Bronchial epithelial cell (primary cell): Measurements from ENCODE around the gene TMEM170B. TPM values are rescaled to one million over a fixed set of nuclear protein-coding genes. Genes with fewer than 3 reads are reported as not detected.

Experiments
- DNase-seq: peaks from one replicate; pipeline ENCODE4 v3.0.0-alpha.2; 2010; ENCODE audit warnings: low read depth
- FAIRE-seq: peaks from 2 replicates; lab custom pipeline; 2011; peaks lifted over from hg19 to GRCh38; lab: Jason Lieb, UNC
- H3K27me3 ChIP-seq: 2 replicates; pipeline ENCODE4 v1.5.1; 2011; ENCODE audit warnings: low read length; ENCODE audit not compliant: control insufficient read depth, insufficient read depth
- H3K36me3 ChIP-seq: 2 replicates; pipeline ENCODE4 v1.5.1; 2011; ENCODE audit warnings: low read length; ENCODE audit not compliant: control insufficient read depth, insufficient read depth
- H3K4me3 ChIP-seq: 2 replicates; pipeline ENCODE4 v1.5.1; 2011; ENCODE audit warnings: mild to moderate bottlenecking, low read depth, low read length, control low read depth
- total RNA-seq: library from RNA; depleted of rRNA; stranded (reverse); fragments of >200 nt; gene quantifications from 2 replicates; pipeline ENCODE4 v1.2.1, GENCODE V29; 2014
- TF ChIP-seq, protein P1 (sequence below): IDR thresholded peaks from 2 replicates; pipeline ENCODE4 v1.5.1; 2011; ENCODE audit warnings: mild to moderate bottlenecking, moderate library complexity, low read length, control low read depth, inconsistent platforms; ENCODE audit not compliant: insufficient read depth, severe bottlenecking

TMEM170B gene
- total RNA-seq, 1 donor from 2014 or later, result under 0.01 TPM

DNA sequence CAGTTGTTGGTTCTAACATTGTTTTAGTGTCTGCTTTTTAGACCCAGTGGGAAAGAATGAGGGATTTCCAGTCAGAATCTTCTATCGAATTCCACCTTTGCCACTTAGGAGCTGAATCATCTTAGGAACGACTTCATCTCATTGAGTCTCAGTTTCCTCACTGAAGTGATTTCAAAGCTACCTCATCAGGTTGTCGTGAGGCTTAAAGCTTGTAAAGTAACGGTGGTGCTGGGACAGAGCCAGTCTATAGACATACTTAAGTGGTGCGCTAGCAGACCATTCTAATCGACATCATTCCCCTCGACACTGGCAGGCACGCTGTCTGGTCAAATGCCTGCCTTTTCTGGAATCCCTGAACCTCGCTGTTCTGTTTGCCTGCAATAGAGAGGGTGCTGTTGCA is 55.5 kb downstream of the TMEM170B start:
- Histone ChIP-seq H3K36me3 (no peaks in the 10 kb centered on the region), H3K4me3 (no peak overlapping the region), H3K27me3 (no peaks in the 10 kb centered on the region)
- TF ChIP-seq, protein P1, sequence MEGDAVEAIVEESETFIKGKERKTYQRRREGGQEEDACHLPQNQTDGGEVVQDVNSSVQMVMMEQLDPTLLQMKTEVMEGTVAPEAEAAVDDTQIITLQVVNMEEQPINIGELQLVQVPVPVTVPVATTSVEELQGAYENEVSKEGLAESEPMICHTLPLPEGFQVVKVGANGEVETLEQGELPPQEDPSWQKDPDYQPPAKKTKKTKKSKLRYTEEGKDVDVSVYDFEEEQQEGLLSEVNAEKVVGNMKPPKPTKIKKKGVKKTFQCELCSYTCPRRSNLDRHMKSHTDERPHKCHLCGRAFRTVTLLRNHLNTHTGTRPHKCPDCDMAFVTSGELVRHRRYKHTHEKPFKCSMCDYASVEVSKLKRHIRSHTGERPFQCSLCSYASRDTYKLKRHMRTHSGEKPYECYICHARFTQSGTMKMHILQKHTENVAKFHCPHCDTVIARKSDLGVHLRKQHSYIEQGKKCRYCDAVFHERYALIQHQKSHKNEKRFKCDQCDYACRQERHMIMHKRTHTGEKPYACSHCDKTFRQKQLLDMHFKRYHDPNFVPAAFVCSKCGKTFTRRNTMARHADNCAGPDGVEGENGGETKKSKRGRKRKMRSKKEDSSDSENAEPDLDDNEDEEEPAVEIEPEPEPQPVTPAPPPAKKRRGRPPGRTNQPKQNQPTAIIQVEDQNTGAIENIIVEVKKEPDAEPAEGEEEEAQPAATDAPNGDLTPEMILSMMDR, result no peak
- no peak for FAIRE-seq
- no peak for DNase-seq

DNA sequence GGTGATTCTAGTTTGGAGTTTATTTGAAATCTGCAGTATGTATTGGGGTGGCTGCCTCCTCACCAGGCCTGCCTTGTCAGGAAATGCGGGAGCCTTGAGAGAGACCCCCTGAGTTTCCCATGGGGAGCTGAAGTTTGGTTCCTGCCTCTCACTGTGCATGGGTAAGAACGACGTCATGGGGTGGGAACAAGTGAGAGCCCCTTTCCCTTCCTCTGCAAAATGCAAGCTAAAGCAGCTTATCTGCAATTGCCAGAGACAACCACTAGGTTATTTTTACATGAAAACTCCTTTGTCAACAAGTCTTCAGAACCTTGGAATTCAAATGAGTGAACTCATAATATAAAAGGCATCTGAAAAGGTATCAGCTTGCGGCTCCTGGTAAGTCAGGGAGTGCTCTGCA is 58.4 kb downstream of the TMEM170B start:
- DNase-seq (peak; percentile 20), FAIRE-seq (no peak)
- Histone ChIP-seq H3K27me3 (no peaks in the 10 kb centered on the region), H3K4me3 (no peak overlapping the region), H3K36me3 (no peaks in the 10 kb centered on the region)
- TF ChIP-seq, protein P1, result peak; percentile 5

DNA sequence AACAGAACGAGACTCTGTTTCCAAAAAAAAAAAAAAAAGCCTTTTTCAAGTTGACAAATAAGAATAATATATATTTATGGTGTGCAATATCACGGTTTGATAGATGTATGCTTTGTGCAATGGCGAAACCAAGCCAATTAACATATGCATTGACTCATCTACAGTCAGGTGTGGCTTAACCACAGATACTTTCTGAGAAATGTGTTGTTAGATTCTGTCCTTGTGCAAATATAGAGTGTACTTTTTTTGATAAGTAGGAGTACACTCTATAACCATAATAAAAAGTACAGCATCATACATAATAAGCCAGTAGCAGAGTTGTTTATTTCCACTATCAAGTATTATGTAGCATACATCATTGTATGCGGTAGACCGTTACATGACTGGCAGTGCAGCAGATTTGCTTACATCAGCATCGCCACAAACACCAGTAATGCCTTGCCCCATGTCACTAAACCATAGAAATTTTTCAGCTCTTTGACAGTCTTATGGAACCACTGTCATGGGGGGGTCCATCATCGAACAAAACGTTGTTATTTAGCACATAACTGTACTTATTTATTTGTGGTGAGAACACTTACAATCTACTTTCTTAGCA is 59.2 kb downstream of the TMEM170B start:
- no peak for FAIRE-seq
- peak; percentile 54 for DNase-seq

DNA sequence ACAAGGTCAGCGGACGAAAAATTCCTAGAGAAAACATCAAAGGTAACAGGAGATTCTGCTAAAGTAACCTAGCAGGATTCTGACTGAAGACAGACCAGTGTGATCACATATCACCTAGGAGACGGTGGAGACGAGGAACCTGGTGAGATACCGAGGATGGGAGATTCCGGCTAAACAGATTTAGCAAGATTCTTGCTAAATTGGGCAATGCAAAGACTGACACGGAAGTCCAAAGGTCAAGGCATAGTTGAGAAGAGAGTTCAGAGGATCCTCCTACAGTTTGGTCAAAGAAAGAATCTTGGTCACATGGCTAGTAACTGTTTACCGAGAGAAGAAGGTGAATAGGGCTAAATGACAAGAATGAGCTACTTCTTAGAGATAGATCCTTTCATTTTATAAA is 61.1 kb downstream of the TMEM170B start:
- Histone ChIP-seq H3K36me3 (no peaks in the 10 kb centered on the region), H3K4me3 (no peak overlapping the region), H3K27me3 (no peaks in the 10 kb centered on the region)
- DNase-seq (no peak), FAIRE-seq (no peak)
- TF ChIP-seq, protein P1, result no peak

More for the DNA sequence above, 59.2 kb downstream of the TMEM170B start:
- Histone ChIP-seq H3K36me3 (no peaks in the 10 kb centered on the region), H3K27me3 (no peaks in the 10 kb centered on the region), H3K4me3 (no peak overlapping the region)
- TF ChIP-seq, protein P1, result no peak

DNA sequence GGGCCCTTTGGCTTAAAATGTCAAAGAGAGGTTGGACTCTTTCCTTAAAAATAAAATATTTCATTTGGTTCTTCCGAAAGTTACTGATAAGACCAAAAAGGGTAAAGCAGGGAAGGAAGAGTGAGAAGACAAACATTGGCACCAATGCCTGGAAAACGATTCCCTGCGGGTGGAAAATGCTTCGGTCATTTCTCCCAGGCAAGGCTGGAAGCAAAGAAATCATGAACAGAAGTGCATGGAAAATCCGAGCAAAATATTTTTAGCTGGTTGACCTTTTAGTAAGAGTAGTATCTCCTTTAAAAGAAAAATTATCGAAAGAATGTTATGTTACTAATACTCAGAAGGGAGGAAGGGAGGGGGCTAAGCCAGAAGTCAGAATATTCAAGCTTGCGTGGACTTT is 62.7 kb downstream of the TMEM170B start:
- Histone ChIP-seq H3K27me3 (no peaks in the 10 kb centered on the region), H3K4me3 (no peak overlapping the region), H3K36me3 (no peaks in the 10 kb centered on the region)
- DNase-seq, result no peak
- no peak for FAIRE-seq
- TF ChIP-seq, protein P1, result no peak
